GM19324 (cell line): Measurements from ENCODE around the gene MTA1.

Source experiments
- ATAC-seq: cut with Tn5 transposase; IDR thresholded peaks from one replicate; pipeline ENCODE4 v1.9.1; 2021; ENCODE audit warnings: mild to moderate bottlenecking, moderate library complexity; ENCODE audit not compliant: unreplicated experiment, low FRiP score

MTA1 gene

GRCh38 chr14:105401699-105402098 lies 17.9 kb upstream of the MTA1 start:
- ATAC-seq, result no peak

GRCh38 chr14:105408592-105408991 lies 11.0 kb upstream of the MTA1 start:
- no peak for ATAC-seq

- ATAC-seq, result no peak
Measured at GRCh38 chr14:105409364-105409763, 10.3 kb upstream of the MTA1 start.

- no peak for ATAC-seq
Measured at GRCh38 chr14:105410642-105411016, 9.0 kb upstream of the MTA1 start.

GRCh38 chr14:105411017-105411941 lies 8.3 kb upstream of the MTA1 start:
- no peak for ATAC-seq

- ATAC-seq, result no peak
Measured at GRCh38 chr14:105411985-105412770, 7.4 kb upstream of the MTA1 start.

GRCh38 chr14:105412771-105413543 lies 6.7 kb upstream of the MTA1 start:
- no peak for ATAC-seq

GRCh38 chr14:105413544-105413886 lies 6.1 kb upstream of the MTA1 start:
- ATAC-seq, result no peak

GRCh38 chr14:105414456-105415371 lies 4.9 kb upstream of the MTA1 start:
- ATAC-seq, result no peak

GRCh38 chr14:105415481-105416428 lies 3.9 kb upstream of the MTA1 start:
- ATAC-seq, result no peak

GRCh38 chr14:105416671-105417070 lies 3.0 kb upstream of the MTA1 start:
- no peak for ATAC-seq

- no peak for ATAC-seq
Measured at GRCh38 chr14:105417690-105418121, 1.9 kb upstream of the MTA1 start.

GRCh38 chr14:105418269-105419194 lies 1.1 kb upstream of the MTA1 start:
- no peak for ATAC-seq

GRCh38 chr14:105420101-105420973 lies 710 bp downstream of the MTA1 start:
- ATAC-seq, result no peak

GRCh38 chr14:105420974-105421674 lies 1.5 kb downstream of the MTA1 start:
- no peak for ATAC-seq
